GDM1 (cell line): ENCODE measurements around the gene INVS.

Source experiments
- DNase-seq: peaks from one replicate; lab custom pipeline; 2025; lab: John Stamatoyannopoulos, UW

INVS gene

DNA sequence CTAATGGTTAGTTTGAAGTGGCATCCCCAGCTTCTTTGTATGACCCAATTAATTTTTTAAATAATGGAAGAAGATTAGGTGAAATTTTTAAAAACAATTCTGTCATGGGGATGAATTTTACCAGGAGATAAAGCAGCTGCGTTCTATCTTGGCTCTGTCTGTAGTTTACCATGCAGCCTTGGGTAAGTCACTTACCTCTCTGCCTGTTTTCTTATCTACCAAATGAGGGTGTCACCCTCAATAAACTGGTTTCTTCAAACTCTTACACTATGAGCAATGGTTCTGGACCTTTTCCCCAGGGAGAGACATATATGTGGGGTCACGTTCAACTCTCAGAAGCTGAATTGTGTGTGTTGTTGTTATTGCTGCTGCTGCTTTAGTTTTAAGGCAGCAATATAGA is 182.0 kb downstream of the INVS start:
- DNase-seq, result no peak

DNA sequence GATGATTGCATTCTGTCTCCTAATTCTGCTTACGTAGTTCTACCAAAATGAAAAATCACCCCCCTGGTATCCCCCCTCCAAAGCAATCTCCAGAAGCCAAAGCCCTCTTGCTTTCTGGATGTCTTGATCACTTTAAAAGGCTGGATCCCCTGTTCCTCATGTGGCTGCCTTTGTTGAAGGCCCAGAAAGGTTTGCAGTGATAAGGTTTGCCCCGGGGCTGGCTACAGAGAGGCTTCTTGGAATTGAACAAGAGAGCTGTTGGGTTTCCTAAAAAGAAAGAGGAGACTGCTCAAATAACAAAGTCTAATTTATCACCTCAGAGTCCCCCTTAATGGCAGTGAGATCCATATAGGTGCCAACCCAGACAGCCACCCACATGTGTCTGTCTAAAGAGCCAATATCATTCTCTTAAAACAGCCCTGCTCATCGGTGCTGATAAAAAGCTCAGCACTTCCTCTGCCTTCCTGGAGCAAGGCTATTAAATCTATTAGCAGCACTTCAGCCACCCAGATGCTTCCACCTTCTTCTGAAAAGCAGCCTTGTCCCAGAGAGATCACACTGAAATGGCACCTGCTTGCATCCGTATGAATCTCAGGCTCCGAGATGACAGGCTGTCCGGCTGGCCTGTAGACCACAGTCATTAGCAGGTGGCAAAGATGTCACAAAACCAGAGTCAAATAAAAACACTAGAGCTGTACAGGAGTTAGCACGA is 182.8 kb downstream of the INVS start:
- DNase-seq, result no peak

DNA sequence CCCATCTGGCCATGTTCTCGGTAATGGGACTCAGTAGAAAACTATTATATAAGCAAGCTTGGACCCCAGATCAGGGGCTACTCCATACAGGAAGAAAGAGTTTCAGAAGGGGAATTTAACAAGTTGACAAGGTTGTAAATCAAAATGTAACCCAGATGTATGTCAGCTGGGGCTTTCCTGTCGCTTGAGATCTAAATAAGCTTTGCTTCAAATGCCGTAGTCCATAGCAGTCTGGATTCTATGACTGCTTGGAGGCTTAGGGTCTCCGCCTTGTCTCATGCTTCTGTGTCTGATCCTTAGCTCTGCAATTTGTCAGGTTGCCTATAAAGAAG is 183.3 kb downstream of the INVS start:
- DNase-seq, result no peak

GRCh38 chr9:100284247-100284646 is 185.2 kb downstream of the INVS start:
- DNase-seq, result no peak

- no peak for DNase-seq
Observed at GRCh38 chr9:100285080-100285479, 186.0 kb downstream of the INVS start.

GRCh38 chr9:100285601-100286000 is 186.6 kb downstream of the INVS start:
- DNase-seq, result no peak

DNA sequence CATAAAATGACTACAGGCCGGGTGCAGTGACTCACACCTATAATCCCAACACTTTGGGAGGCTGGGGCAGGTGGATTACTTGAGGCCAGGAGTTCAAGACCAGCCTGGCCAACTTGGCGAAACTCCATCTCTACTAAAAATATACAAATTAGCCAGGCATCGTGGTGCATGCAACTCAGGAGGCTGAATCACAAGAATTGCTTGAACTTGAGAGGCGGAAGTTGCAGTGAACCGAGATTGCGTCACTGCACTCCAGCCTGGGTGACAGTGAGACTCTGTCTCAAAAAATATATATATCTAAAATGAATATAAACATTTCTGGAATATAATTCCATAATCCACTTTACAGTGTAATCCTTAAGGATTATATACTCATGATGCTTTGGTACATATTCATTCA is 187.2 kb downstream of the INVS start:
- DNase-seq, result no peak

- no peak for DNase-seq
Observed at GRCh38 chr9:100287186-100287585, 188.1 kb downstream of the INVS start.

GRCh38 chr9:100290714-100291113 is 191.7 kb downstream of the INVS start:
- DNase-seq, result no peak

DNA sequence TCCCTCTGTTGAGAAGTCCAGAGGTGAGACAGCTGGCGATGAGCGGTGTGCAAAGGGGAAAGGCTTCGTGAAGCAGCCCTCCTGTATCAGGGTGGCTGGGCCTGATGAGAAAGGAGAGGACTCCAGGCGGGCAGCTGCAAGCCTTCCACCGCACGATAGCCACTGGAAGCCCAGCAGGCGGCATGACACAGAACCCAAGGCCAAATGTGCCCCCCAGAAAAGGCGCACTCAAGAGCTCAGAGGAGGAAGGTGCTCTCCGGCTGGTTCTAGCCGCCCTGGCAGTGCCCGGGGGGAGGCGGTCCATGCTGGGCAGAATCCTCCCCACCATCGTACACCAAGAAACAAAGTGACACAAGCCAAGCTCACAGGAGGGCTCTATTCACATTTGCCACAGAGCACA is 193.4 kb downstream of the INVS start:
- DNase-seq, result no peak

GRCh38 chr9:100294341-100294740 is 195.3 kb downstream of the INVS start:
- no peak for DNase-seq

DNA sequence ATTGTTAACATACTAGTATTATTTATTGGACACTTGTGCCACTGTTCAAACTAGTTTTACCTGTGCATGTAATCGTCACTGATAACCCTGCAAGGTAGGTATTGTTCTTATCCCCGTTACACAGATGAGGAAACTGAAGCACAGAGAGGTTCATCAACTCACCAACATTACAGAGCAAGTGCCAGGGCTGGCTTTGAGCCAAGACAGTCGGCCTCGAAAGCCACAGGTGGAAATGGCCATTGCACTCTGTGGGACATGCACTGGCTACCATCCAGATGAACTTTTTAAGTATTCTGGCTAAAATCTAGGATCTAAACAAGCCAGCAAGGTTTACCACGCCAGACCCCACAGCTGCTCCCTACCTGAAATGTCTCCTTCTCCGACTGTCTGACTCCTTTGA is 195.8 kb downstream of the INVS start:
- no peak for DNase-seq

- DNase-seq, result no peak
Observed at GRCh38 chr9:100295240-100295639, 196.2 kb downstream of the INVS start.

GRCh38 chr9:100296407-100296806 is 197.4 kb downstream of the INVS start:
- DNase-seq, result no peak

DNA sequence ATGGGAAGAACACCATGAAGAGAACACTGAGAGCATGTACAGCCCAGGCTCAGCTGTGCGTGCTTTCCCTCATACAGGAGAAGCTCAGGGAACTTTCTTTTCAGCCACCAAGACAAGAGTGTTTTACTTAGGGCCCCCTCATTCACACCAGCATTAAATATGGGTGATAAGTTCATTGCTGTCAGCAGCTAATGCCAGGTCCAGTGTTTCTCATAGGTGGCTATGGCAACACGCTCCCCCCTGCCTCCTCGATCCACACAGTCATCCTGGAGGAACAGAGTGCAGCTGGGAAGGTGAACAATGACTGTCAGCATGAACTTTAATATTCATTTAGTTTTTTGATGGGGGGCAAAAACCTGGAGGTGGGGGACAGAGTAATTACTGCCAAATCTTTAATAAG is 199.3 kb downstream of the INVS start:
- no peak for DNase-seq

GRCh38 chr9:100303747-100304146 is 204.7 kb downstream of the INVS start:
- no peak for DNase-seq

DNA sequence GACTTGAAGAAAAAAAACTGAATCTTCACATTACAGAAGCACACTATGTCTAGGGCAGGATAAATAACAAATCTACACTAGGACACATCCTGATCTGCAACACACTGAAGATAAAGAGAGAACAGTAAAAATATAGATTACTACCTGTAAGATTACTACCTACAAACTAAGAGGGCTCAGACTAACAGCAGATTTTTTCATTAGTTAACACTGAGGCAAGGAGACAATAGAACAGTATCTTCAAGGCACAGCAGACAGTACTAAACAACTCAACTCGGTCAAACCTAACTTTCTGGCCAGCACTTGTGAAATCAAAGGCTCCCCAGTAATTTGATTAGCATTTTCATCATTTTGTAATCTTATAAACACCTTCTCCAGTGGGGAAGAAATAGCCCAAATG is 207.2 kb downstream of the INVS start:
- no peak for DNase-seq

- no peak for DNase-seq
Observed at GRCh38 chr9:100307080-100307479, 208.0 kb downstream of the INVS start.

- DNase-seq, result no peak
Observed at GRCh38 chr9:100308965-100309564, 210.0 kb downstream of the INVS start.

GRCh38 chr9:100309992-100310391 is 210.9 kb downstream of the INVS start:
- no peak for DNase-seq

GRCh38 chr9:100315561-100315960 is 216.5 kb downstream of the INVS start:
- DNase-seq, result no peak

- no peak for DNase-seq
Observed at GRCh38 chr9:100317706-100318105, 218.7 kb downstream of the INVS start.

DNA sequence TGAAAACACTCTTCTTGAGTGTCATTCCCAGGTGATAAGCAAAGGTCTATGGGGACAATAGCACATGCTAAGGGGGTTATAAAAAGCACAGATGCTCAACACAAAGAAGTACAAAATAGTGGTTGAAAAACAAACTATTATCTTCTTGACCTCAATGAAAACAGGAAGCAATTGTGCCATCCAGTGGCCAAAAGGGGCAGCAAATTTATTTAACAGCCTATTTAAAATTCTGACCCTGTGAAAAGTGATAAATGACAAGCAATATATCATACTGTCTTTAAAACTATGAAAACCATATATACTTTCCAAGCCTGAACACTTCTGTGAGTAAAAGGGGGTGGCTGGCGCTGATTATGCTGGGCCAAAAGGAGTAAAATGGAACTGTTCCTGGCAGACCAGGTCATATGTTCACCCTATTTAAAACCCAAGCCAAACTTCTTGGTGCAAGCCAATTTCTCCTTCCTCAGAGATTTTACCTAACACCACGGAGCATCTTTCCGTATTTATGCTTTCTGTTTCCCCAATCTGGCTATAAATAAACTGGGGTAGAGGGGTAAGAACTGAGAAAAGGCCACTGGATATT is 224.0 kb downstream of the INVS start:
- DNase-seq, result no peak
